Type B pancreatic cell (in vitro differentiated cells): ENCODE data around the gene STIM2. TPM values are rescaled to one million over a fixed set of nuclear protein-coding genes. Genes with fewer than 3 reads are reported as not detected.

Source experiments
- DNase-seq: peaks from one replicate; pipeline ENCODE4 v3.0.0; 2021; ENCODE audit warnings: mixed read lengths; ENCODE audit not compliant: unreplicated experiment; ENCODE audit errors: extremely low spot score
- H3K27ac Mint-ChIP-seq: 2 replicates; pipeline ENCODE4 v1.8.0; 2021; ENCODE audit warnings: mild to moderate bottlenecking, mixed read lengths
- H3K27me3 Mint-ChIP-seq: 2 replicates; pipeline ENCODE4 v1.8.0; 2021; ENCODE audit warnings: mixed read lengths
- H3K36me3 Mint-ChIP-seq: 2 replicates; pipeline ENCODE4 v1.8.0; 2021; ENCODE audit warnings: mixed read lengths
- H3K4me1 Mint-ChIP-seq: one replicate; pipeline ENCODE4 v1.8.0; 2021; ENCODE audit warnings: mixed read lengths; ENCODE audit not compliant: unreplicated experiment
- H3K4me3 Mint-ChIP-seq: 2 replicates; pipeline ENCODE4 v1.8.0; 2021; ENCODE audit warnings: mild to moderate bottlenecking, mixed read lengths
- H3K9me3 Mint-ChIP-seq: 2 replicates; pipeline ENCODE4 v1.8.0; 2021; ENCODE audit warnings: mixed read lengths
- CTCF ChIP-seq: fragments of 200-600 bp; sonication (generic); conservative IDR thresholded peaks from 2 replicates; pipeline ENCODE4 v1.5.0; 2021; ENCODE audit warnings: antibody characterized with exemption, mild to moderate bottlenecking
- total RNA-seq: library from RNA; stranded (reverse); gene quantifications from 2 replicates; pipeline ENCODE4 v1.2.1, GENCODE V29; 2021; ENCODE audit warnings: low replicate concordance

Gene STIM2
- total RNA-seq, 1 donor from 2014 or later: 36.2 TPM

DNA sequence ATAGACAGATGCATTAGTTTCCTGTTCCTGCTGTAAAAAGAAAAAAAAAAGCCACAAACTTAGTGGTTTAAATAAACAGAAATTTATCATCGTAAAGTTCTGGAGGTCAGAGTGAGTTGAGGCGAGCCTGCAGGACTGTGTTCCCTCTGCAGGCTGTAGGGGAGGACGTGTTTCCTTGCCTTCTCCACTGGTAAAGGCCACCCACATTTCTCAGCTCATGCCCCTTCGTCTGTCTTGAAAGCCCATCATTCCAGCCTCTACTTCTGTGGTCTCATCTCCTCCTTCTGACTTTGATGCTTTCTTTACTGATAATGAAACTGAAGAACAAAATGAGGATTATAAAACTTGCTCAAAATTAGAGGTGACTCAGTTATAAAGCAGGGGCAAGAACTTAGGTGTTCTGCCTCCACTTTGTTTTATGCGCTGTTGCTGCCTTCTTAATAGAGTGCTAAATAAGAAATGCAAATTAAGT lies 143.0 kb downstream of the STIM2 start:
- H3K27ac Mint-ChIP-seq: no peak overlapping the region
- no peaks in the 10 kb centered on the region for H3K36me3 Mint-ChIP-seq
- H3K9me3 Mint-ChIP-seq: no peaks in the 10 kb centered on the region
- no peak for TF ChIP-seq CTCF
- peaks cover 23% of the 10 kb centered on the region for H3K4me1 Mint-ChIP-seq
- no peaks in the 10 kb centered on the region for H3K27me3 Mint-ChIP-seq
- H3K4me3 Mint-ChIP-seq: no peak overlapping the region
- no peak for DNase-seq

DNA sequence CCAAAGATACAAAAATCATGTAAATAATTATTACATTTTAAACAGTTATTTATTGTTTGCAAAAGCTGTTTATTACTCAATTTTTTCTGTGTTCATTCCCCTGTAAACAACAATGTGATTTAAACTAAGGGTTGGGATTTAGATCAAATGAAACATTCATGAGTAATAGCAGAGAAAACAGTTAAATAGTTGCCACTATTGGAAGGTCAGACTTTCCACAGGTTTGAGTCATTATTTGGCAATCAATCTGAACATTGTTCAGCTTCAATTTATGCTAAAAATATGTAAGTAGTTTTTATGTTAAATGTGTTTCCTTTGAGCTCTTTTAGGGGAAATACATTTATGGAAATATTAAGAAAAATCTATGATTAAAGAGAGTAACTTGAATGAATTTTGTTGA lies 144.9 kb downstream of the STIM2 start:
- Mint-ChIP-seq H3K36me3 (no peaks in the 10 kb centered on the region), H3K4me1 (peaks cover 32% of the 10 kb centered on the region), H3K9me3 (no peaks in the 10 kb centered on the region), H3K4me3 (no peak overlapping the region), H3K27ac (no peak overlapping the region), H3K27me3 (no peaks in the 10 kb centered on the region)
- no peak for TF ChIP-seq CTCF
- no peak for DNase-seq

GRCh38 chr4:27005905-27006590 lies 145.4 kb downstream of the STIM2 start:
- Mint-ChIP-seq H3K36me3 (no peaks in the 10 kb centered on the region), H3K9me3 (no peaks in the 10 kb centered on the region), H3K27me3 (no peaks in the 10 kb centered on the region), H3K27ac (no peak overlapping the region), H3K4me1 (peaks cover 33% of the 10 kb centered on the region), H3K4me3 (no peak overlapping the region)
- no peak for DNase-seq
- TF ChIP-seq CTCF: no peak

- Mint-ChIP-seq H3K4me1 (peaks cover 33% of the 10 kb centered on the region), H3K36me3 (no peaks in the 10 kb centered on the region), H3K27me3 (no peaks in the 10 kb centered on the region), H3K9me3 (no peaks in the 10 kb centered on the region), H3K27ac (no peak overlapping the region), H3K4me3 (no peak overlapping the region)
- no peak for TF ChIP-seq CTCF
- no peak for DNase-seq
Observed at GRCh38 chr4:27006646-27007045, 146.0 kb downstream of the STIM2 start.

GRCh38 chr4:27007507-27007906 lies 146.9 kb downstream of the STIM2 start:
- Mint-ChIP-seq H3K27me3 (no peaks in the 10 kb centered on the region), H3K27ac (no peak overlapping the region), H3K4me3 (no peak overlapping the region), H3K4me1 (peaks cover 33% of the 10 kb centered on the region), H3K36me3 (no peaks in the 10 kb centered on the region), H3K9me3 (no peaks in the 10 kb centered on the region)
- no peak for DNase-seq
- no peak for TF ChIP-seq CTCF
